A673 (cell line): ENCODE results near the gene SYTL1.

Source experiments
- CTCF ChIP-seq: fragments of 300-800, 200-600 bp; sonication (generic); conservative IDR thresholded peaks from 2 replicates; pipeline ENCODE4 v1.5.1; 2017; ENCODE audit warnings: low read depth, mild to moderate bottlenecking, antibody characterized with exemption, low read length, moderate library complexity, mixed read lengths
- EZH2 ChIP-seq: fragments of 200-600 bp; sonication (generic); IDR thresholded peaks from 2 replicates; pipeline ENCODE4 v1.6.1; 2017; ENCODE audit warnings: borderline replicate concordance, low read depth, mild to moderate bottlenecking, mixed read lengths, antibody characterized with exemption, low read length; ENCODE audit not compliant: poor library complexity, severe bottlenecking

GRCh38 chr1:27303509-27303908, 38.3 kb upstream of the SYTL1 start:
- no peak for TF ChIP-seq CTCF
- no peak for TF ChIP-seq EZH2
